ENCODE measurements around the gene BTD.

BTD gene

GRCh38 chr3:15637131-15637951 lies 35.8 kb downstream of the BTD start:
- no peak for DNase-seq

GRCh38 chr3:15638193-15638890 lies 36.8 kb downstream of the BTD start:
- no peak for DNase-seq

GRCh38 chr3:15638891-15639262 lies 37.3 kb downstream of the BTD start:
- DNase-seq = no peak

- DNase-seq = no peak
Measured at GRCh38 chr3:15645246-15645645, 43.7 kb downstream of the BTD start.

- no peak for DNase-seq
Measured at GRCh38 chr3:15645740-15646501, 44.4 kb downstream of the BTD start.

- DNase-seq = no peak
Measured at GRCh38 chr3:15646851-15647511, 45.4 kb downstream of the BTD start.

GRCh38 chr3:15647611-15648167 lies 46.1 kb downstream of the BTD start:
- DNase-seq = no peak

GRCh38 chr3:15649341-15649740 lies 47.8 kb downstream of the BTD start:
- DNase-seq = no peak

- DNase-seq = no peak
Measured at GRCh38 chr3:15649858-15650257, 48.3 kb downstream of the BTD start.

GRCh38 chr3:15651396-15651795 lies 49.9 kb downstream of the BTD start:
- DNase-seq = no peak

GRCh38 chr3:15653321-15653720 lies 51.8 kb downstream of the BTD start:
- no peak for DNase-seq

- DNase-seq = no peak
Measured at GRCh38 chr3:15654127-15654526, 52.6 kb downstream of the BTD start.

GRCh38 chr3:15654891-15655290 lies 53.3 kb downstream of the BTD start:
- DNase-seq = no peak

GRCh38 chr3:15656342-15656741 lies 54.8 kb downstream of the BTD start:
- DNase-seq = no peak

GRCh38 chr3:15657016-15657415 lies 55.5 kb downstream of the BTD start:
- no peak for DNase-seq

GRCh38 chr3:15659254-15659975 lies 57.9 kb downstream of the BTD start:
- no peak for DNase-seq

GRCh38 chr3:15660055-15660935 lies 58.8 kb downstream of the BTD start:
- DNase-seq = no peak

GRCh38 chr3:15664144-15664543 lies 62.6 kb downstream of the BTD start:
- DNase-seq = no peak

- DNase-seq = no peak
Measured at GRCh38 chr3:15665510-15666150, 64.1 kb downstream of the BTD start.

- DNase-seq = no peak
Measured at GRCh38 chr3:15666277-15666676, 64.7 kb downstream of the BTD start.

GRCh38 chr3:15667484-15667883 lies 65.9 kb downstream of the BTD start:
- DNase-seq = no peak

Measured in NCI-H1930 (cell line).